Esophagus squamous epithelium (tissue), 5 donors: Measurements from ENCODE around the gene RPUSD4. TPM values are rescaled to one million over a fixed set of nuclear protein-coding genes. Genes with fewer than 3 reads are reported as not detected.

ENCODE experiments used
- DNase-seq: peaks from one replicate; lab custom pipeline; 2025; lab: John Stamatoyannopoulos, UW
- H3K27ac ChIP-seq, 4 donors: fragments of 200-600 bp; sonication (generic); one replicate each; pipeline ENCODE4 v1.5.1; 2016 to 2019; ENCODE audit warnings: mild to moderate bottlenecking in 1 of 4
- H3K27me3 ChIP-seq, 4 donors: fragments of 200-600 bp; sonication (generic); 1 replicate in 3 of 4; 2 replicates in 1 of 4; pipeline versions ENCODE4 v1.5.1 to v1.6.0; 2017 to 2021; ENCODE audit warnings: antibody characterized with exemption in 1 of 4
- H3K36me3 ChIP-seq, 3 donors: fragments of 200-600 bp; sonication (generic); one replicate each; pipeline ENCODE4 v1.5.1; 2016 to 2019
- H3K4me1 ChIP-seq, 3 donors: fragments of 200-600 bp; sonication (generic); one replicate each; pipeline ENCODE4 v1.5.1; 2017 to 2019
- H3K4me3 ChIP-seq, 4 donors: fragments of 200-600 bp; sonication (generic); 1 replicate in 3 of 4; 2 replicates in 1 of 4; pipeline ENCODE4 v1.5.1; 2016 to 2019; ENCODE audit warnings: mild to moderate bottlenecking in 2 of 4, moderate library complexity in 1 of 4
- H3K9me3 ChIP-seq, 3 donors: fragments of 200-600 bp; sonication (generic); one replicate each; pipeline ENCODE4 v1.5.1; 2016 to 2019
- POLR2A ChIP-seq, 4 donors: fragments of 450-650 bp; IDR thresholded peaks; one replicate each; pipeline ENCODE4 v1.6.1; 2017; ENCODE audit warnings: antibody characterized with exemption in 4 of 4, mild to moderate bottlenecking in 4 of 4, moderate library complexity in 3 of 4
- WGBS, 2 donors: methylation state at CpG; one replicate each; pipeline ENCODE4 v1.1.5; 2018; 5-methylcytosine and 5-hydroxymethylcytosine counted together
- intact Hi-C: fragments of 100-400 bp; cut with DNase I; formaldehyde crosslinking; loops from one replicate; pipeline ENCODE4 v1.15.0; 2022
- total RNA-seq, 4 donors: library from RNA; depleted of rRNA; stranded (reverse); fragments of >200 nt; gene quantifications; one replicate each; pipeline ENCODE4 v1.1.0, GENCODE V29; 2016
- TF ChIP-seq, protein P1 (sequence below), 6 experiments: fragments of 450-650 bp in 4 of 6; fragments of 200-600 bp in 2 of 6; sonication (generic) in 2 of 6; IDR thresholded peaks; one replicate each; pipeline ENCODE4 v1.5.1; 2016 to 2019; ENCODE audit warnings: antibody characterized with exemption in 6 of 6, mild to moderate bottlenecking in 4 of 6, moderate library complexity in 4 of 6
- donor health status: DM: yes; HTN: yes; CAD: no.

RPUSD4 gene
- total RNA-seq, 4 donors from 2014 or later, result 11.7 to 28.6 (median 18.4) TPM

DNA sequence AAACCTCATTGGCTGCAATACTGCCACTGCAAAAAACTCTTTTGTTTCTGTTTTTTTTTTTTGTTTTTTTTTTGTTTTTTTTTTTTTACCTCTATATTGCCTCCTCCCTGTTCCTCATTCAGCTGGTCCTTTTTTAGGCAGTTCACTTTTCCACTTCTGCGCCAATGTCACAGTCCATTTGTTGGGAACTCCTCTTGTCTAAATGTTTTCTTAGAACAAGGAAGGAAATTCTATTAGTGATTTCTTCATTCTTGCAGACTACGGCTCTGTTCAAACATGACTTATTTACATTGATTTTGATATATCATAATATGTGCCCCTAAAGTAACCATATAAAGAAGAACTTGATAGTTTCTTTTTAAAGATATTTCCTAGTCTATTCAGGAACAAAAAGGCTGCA, 3.0 kb upstream of the RPUSD4 start:
- peaks cover 11 to 46% (median 26%) of the 10 kb centered on the region in 3 donors for H3K4me1 ChIP-seq
- H3K4me3 ChIP-seq, result peak overlapping the region in 2 of 4 donors; percentile 21 to 35
- WGBS, 2 donors, result 31 to 47% methylated on average over 2 of the region's 2 CpGs
- TF ChIP-seq POLR2A (IDR thresholded peaks at IDR 0.05), result no peak
- H3K27me3 ChIP-seq, result no peaks in the 10 kb centered on the region
- peaks cover 0 to 5% (median 2%) of the 10 kb centered on the region in 3 donors for H3K36me3 ChIP-seq
- peak overlapping the region in 1 of 4 donors; percentile 7 for H3K27ac ChIP-seq
- DNase-seq, result no peak
- no peaks in the 10 kb centered on the region for H3K9me3 ChIP-seq
- intact Hi-C loops, result loop anchor here (5.0 kb wide), 1 partner anchor 48 kb away; no protein-coding TSS in a partner anchor

DNA sequence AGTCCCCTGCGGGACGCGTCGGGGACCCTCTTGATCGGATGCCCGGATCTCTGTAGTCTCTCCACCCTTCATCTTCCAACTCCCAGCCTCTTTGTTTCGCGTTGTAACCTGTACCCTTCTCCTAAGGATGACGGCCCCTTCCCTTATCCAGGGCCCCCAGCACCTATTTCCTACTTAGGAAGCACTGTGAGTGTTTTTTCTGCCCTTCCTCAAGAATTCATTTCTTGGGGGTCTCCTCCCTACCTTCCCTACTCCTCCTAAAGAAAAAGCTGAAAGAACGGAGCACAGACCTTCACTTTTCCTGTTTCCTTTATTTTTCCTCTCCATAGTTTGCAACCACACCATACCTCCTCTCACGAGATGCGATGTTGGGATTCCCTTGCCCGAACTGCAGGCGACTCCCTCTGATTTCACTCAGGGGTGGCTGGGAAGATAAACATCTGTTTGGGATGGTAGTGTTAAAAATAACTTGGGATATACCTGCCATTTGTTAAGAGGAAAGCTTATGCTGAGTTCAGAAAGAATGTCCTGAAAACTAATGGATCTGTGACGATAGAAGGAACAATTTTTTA, 725 bp upstream of the RPUSD4 start:
- no peak for DNase-seq
- Histone ChIP-seq H3K4me3 (peak overlapping the region; percentile 67 to 78 (median 74)), H3K4me1 (peaks cover 11 to 46% (median 26%) of the 10 kb centered on the region in 3 donors), H3K27ac (peak overlapping the region; percentile 57 to 81 (median 75)), H3K9me3 (no peaks in the 10 kb centered on the region), H3K36me3 (peaks cover 0 to 27% (median 13%) of the 10 kb centered on the region in 3 donors), H3K27me3 (no peaks in the 10 kb centered on the region)
- 1 to 2% methylated on average over 14 to 15 of the region's 15 CpGs for WGBS, 2 donors
- intact Hi-C loops, result loop anchor here (5.0 kb wide), 1 partner anchor 50 kb away; no protein-coding TSS in a partner anchor
- no peak for TF ChIP-seq POLR2A (IDR thresholded peaks at IDR 0.05)
- TF ChIP-seq, protein P1, sequence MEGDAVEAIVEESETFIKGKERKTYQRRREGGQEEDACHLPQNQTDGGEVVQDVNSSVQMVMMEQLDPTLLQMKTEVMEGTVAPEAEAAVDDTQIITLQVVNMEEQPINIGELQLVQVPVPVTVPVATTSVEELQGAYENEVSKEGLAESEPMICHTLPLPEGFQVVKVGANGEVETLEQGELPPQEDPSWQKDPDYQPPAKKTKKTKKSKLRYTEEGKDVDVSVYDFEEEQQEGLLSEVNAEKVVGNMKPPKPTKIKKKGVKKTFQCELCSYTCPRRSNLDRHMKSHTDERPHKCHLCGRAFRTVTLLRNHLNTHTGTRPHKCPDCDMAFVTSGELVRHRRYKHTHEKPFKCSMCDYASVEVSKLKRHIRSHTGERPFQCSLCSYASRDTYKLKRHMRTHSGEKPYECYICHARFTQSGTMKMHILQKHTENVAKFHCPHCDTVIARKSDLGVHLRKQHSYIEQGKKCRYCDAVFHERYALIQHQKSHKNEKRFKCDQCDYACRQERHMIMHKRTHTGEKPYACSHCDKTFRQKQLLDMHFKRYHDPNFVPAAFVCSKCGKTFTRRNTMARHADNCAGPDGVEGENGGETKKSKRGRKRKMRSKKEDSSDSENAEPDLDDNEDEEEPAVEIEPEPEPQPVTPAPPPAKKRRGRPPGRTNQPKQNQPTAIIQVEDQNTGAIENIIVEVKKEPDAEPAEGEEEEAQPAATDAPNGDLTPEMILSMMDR (IDR thresholded peaks at IDR 0.05), result no peak

DNA sequence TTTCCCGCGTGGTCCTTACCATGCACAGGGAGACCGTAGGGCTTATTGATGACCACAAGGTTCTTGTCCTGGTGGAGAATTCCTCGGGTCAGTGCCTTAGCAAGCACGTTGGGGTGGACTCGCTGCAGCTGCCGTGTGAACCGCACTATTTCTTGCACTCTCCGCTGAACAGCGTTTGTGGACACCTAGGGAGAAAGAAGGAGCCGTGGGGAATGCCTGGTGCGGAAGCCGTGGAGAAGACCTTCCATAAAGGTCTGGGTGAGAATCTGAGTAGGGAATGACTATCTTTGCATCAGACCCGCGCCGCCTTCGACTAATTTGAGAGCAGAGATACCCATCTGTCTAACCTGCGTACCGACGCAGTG, 597 bp downstream of the RPUSD4 start:
- peak overlapping the region; percentile 67 to 78 (median 74) for H3K4me3 ChIP-seq
- peak overlapping the region in 3 of 4 donors; percentile 70 to 81 (median 80) for H3K27ac ChIP-seq
- no peaks in the 10 kb centered on the region for H3K9me3 ChIP-seq
- DNase-seq, result no peak
- WGBS, 2 donors, result 3 to 4% methylated on average over 18 to 20 of the region's 20 CpGs
- peaks cover 0 to 41% (median 17%) of the 10 kb centered on the region in 3 donors for H3K36me3 ChIP-seq
- H3K27me3 ChIP-seq, result no peaks in the 10 kb centered on the region
- H3K4me1 ChIP-seq, result peaks cover 11 to 46% (median 26%) of the 10 kb centered on the region in 3 donors
- intact Hi-C loops, result loop anchor here (5.0 kb wide), 1 partner anchor 51 kb away; no protein-coding TSS in a partner anchor
- TF ChIP-seq POLR2A (IDR thresholded peaks at IDR 0.05), result no peak
- TF ChIP-seq, protein P1 (IDR thresholded peaks at IDR 0.05), result no peak

DNA sequence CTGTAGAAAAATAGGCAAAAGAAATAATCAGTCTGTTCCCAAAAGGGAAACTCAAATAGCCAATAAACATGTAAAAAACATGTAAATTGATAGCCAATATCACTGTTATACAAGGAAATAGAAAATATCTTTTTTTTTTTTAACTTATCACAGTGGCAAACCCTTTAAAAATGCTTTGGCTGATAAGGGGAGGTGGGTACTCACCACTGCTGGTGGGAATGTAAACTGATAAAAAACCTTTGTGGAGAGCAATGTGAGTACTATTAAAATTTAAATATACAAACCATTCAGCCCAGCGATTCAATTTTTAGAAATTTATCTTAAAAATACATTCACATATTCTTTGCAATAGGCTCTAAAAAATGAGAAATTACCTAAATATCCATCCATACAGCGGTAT, 3.6 kb downstream of the RPUSD4 start:
- peaks cover 5 to 24% (median 14%) of the 10 kb centered on the region in 3 donors for H3K4me1 ChIP-seq
- 93 to 96% methylated on average over 2 of the region's 2 CpGs for WGBS, 2 donors
- DNase-seq, result no peak
- H3K4me3 ChIP-seq, result no peak overlapping the region
- H3K36me3 ChIP-seq, result peaks cover 12 to 70% (median 45%) of the 10 kb centered on the region in 3 donors
- no peak overlapping the region for H3K27ac ChIP-seq
- TF ChIP-seq, protein P1 (IDR thresholded peaks at IDR 0.05), result no peak
- no peak for TF ChIP-seq POLR2A (IDR thresholded peaks at IDR 0.05)
- no peaks in the 10 kb centered on the region for H3K9me3 ChIP-seq
- intact Hi-C loops, result no loop called here
- H3K27me3 ChIP-seq, result no peaks in the 10 kb centered on the region

DNA sequence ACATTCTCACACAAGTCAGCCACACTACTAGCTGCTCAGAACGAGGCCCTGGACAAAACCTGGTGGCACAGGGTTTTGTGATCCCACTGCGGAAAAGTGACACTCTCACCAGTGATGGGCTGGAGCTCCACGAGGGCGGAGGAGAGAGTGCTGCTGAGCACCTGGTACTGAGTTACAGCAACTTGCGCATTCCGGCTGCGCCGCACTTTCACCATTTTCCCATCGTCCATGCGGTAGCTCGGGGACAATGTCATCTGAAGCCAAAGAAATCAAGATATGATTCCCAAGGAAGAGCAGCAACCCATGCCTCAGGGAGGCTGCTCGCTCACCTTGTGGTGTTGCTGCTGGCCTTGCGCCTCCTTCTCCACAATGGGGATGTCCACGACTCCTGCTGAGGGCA, 6.1 kb downstream of the RPUSD4 start:
- Histone ChIP-seq H3K27ac (no peak overlapping the region), H3K36me3 (peaks cover 15 to 96% (median 52%) of the 10 kb centered on the region in 3 donors), H3K9me3 (no peaks in the 10 kb centered on the region), H3K4me1 (peaks cover 0 to 6% (median under 1%) of the 10 kb centered on the region in 3 donors), H3K27me3 (no peaks in the 10 kb centered on the region), H3K4me3 (no peak overlapping the region)
- WGBS, 2 donors, result 95 to 97% methylated on average over 11 to 14 of the region's 14 CpGs
- TF ChIP-seq, protein P1 (IDR thresholded peaks at IDR 0.05), result no peak
- no peak for TF ChIP-seq POLR2A (IDR thresholded peaks at IDR 0.05)
- no peak for DNase-seq
- intact Hi-C loops, result no loop called here
